GM23338 (cell line): ENCODE data around the gene EDARADD. TPM values are rescaled to one million over a fixed set of nuclear protein-coding genes. Genes with fewer than 3 reads are reported as not detected.

Experiments used
- ATAC-seq: fragments of 200-7000 bp; cut with Tn5 transposase; 3 replicates; pipeline ENCODE4 v1.9.1; 2020
- DNase-seq: peaks from one replicate; pipeline ENCODE4 v3.0.0-alpha.2; 2015; ENCODE audit warnings: low spot score
- H2AFZ ChIP-seq: fragments of 200-600 bp; sonication (generic); 2 replicates; pipeline ENCODE4 v1.8.0; 2016; ENCODE audit warnings: antibody characterized with exemption, mild to moderate bottlenecking, moderate library complexity
- H3F3A ChIP-seq: fragments of 200-600 bp; sonication (generic); replicated peaks from 2 replicates; pipeline ENCODE4 v1.8.0; 2017; ENCODE audit warnings: antibody characterized with exemption, mixed run types, low read depth
- H3K27ac ChIP-seq: fragments of 200-600 bp; sonication (generic); 2 replicates; pipeline ENCODE4 v1.6.1; 2016; ENCODE audit warnings: low read depth
- H3K27me3 ChIP-seq: fragments of 200-600 bp; sonication (generic); 2 replicates; pipeline ENCODE4 v1.8.0; 2016; ENCODE audit warnings: mild to moderate bottlenecking, mixed run types, moderate library complexity; ENCODE audit not compliant: insufficient read depth
- H3K36me3 ChIP-seq: fragments of 200-600 bp; sonication (generic); 2 replicates; pipeline ENCODE4 v1.8.0; 2016; ENCODE audit warnings: mild to moderate bottlenecking; ENCODE audit not compliant: insufficient read depth
- H3K4me1 ChIP-seq: fragments of 200-600 bp; sonication (generic); 2 replicates; pipeline ENCODE4 v1.8.0; 2016; ENCODE audit warnings: mild to moderate bottlenecking, moderate library complexity; ENCODE audit not compliant: insufficient read depth
- H3K4me2 ChIP-seq: fragments of 200-600 bp; sonication (generic); 2 replicates; pipeline ENCODE4 v1.7.1; 2017; ENCODE audit warnings: mixed run types
- H3K4me3 ChIP-seq: fragments of 200-600 bp; sonication (generic); 2 replicates; pipeline ENCODE4 v1.6.1; 2016; ENCODE audit warnings: mixed run types
- H3K79me2 ChIP-seq: fragments of 200-600 bp; sonication (generic); replicated peaks from 2 replicates; pipeline ENCODE4 v1.8.0; 2017; ENCODE audit warnings: mild to moderate bottlenecking; ENCODE audit not compliant: insufficient read depth
- H3K9me2 ChIP-seq: fragments of 200-600 bp; sonication (generic); 2 replicates; pipeline ENCODE4 v1.8.0; 2017; ENCODE audit not compliant: insufficient read depth
- H4K20me1 ChIP-seq: fragments of 200-600 bp; sonication (generic); replicated peaks from 2 replicates; pipeline ENCODE4 v1.8.0; 2017; ENCODE audit warnings: mild to moderate bottlenecking; ENCODE audit not compliant: insufficient read depth
- H3K27ac Mint-ChIP-seq: 2 replicates; pipeline ENCODE4 v1.8.0; 2020; ENCODE audit warnings: inconsistent platforms, mild to moderate bottlenecking, moderate library complexity, mixed read lengths
- H3K27me3 Mint-ChIP-seq: 3 replicates; pipeline ENCODE4 v1.8.0; 2022; ENCODE audit warnings: low read depth, mild to moderate bottlenecking, moderate library complexity, mixed read lengths, inconsistent platforms; ENCODE audit not compliant: insufficient read depth, poor library complexity
- H3K36me3 Mint-ChIP-seq: 3 replicates; pipeline ENCODE4 v1.8.0; 2021; ENCODE audit warnings: low read depth, mild to moderate bottlenecking, inconsistent platforms, moderate library complexity, mixed read lengths
- H3K4me1 Mint-ChIP-seq: 3 replicates; pipeline ENCODE4 v1.8.0; 2020; ENCODE audit warnings: mild to moderate bottlenecking, inconsistent platforms, mixed read lengths
- H3K4me3 Mint-ChIP-seq: 3 replicates; pipeline ENCODE4 v1.8.0; 2021; ENCODE audit warnings: moderate library complexity, mild to moderate bottlenecking, inconsistent platforms, mixed read lengths
- H3K9me3 Mint-ChIP-seq: 3 replicates; pipeline ENCODE4 v1.8.0; 2020; ENCODE audit warnings: moderate library complexity, mild to moderate bottlenecking, inconsistent platforms, mixed read lengths
- CREB1 ChIP-seq: fragments of 250-450 bp; sonication (Bioruptor Pico); IDR thresholded peaks from 2 replicates; pipeline ENCODE4 v1.5.0; 2020; ENCODE audit warnings: low read depth, mild to moderate bottlenecking, moderate library complexity
- CTCF ChIP-seq, 2 experiments: fragments of 200-600 bp in 1 of 2; sonication (generic) in 1 of 2; conservative IDR thresholded peaks; 2 replicates each; pipeline versions ENCODE4 v1.5.1 to v1.6.1; 2016 to 2017; ENCODE audit warnings: antibody characterized with exemption in 2 of 2, low read depth in 2 of 2, mild to moderate bottlenecking in 2 of 2, moderate library complexity in 1 of 2
- ETS1 ChIP-seq: IDR thresholded peaks from 2 replicates; pipeline ENCODE4 v1.6.1; 2016; ENCODE audit warnings: antibody characterized with exemption
- EZH2 ChIP-seq: fragments of 200-600 bp; sonication (generic); IDR thresholded peaks from one replicate; pipeline ENCODE4 v1.8.0; 2017; ENCODE audit warnings: antibody characterized with exemption, mild to moderate bottlenecking, low read depth; ENCODE audit not compliant: unreplicated experiment
- EZH2phosphoT487 ChIP-seq: fragments of 200-600 bp; sonication (generic); IDR thresholded peaks from one replicate; pipeline ENCODE4 v1.8.1; 2018; ENCODE audit warnings: antibody characterized with exemption; ENCODE audit not compliant: unreplicated experiment
- JUNB ChIP-seq: IDR thresholded peaks from one replicate; pipeline ENCODE4 v1.6.1; 2016; ENCODE audit warnings: antibody characterized with exemption; ENCODE audit not compliant: unreplicated experiment
- NANOG ChIP-seq: IDR thresholded peaks from 2 replicates; pipeline ENCODE4 v1.6.1; 2016; ENCODE audit warnings: antibody characterized with exemption, borderline replicate concordance
- POLR2AphosphoS5 ChIP-seq: IDR thresholded peaks from 2 replicates; pipeline ENCODE4 v1.6.1; 2016; ENCODE audit warnings: antibody characterized with exemption, low read depth
- REST ChIP-seq: IDR thresholded peaks from one replicate; pipeline ENCODE4 v1.6.1; 2018; ENCODE audit warnings: antibody characterized with exemption; ENCODE audit not compliant: unreplicated experiment
- STAT1 ChIP-seq: IDR thresholded peaks from one replicate; pipeline ENCODE4 v1.6.1; 2016; ENCODE audit warnings: antibody characterized with exemption; ENCODE audit not compliant: unreplicated experiment
- ZNF114 ChIP-seq: fragments of 250-450 bp; sonication (Bioruptor Pico); IDR thresholded peaks from 2 replicates; pipeline ENCODE4 v1.5.0; 2020; ENCODE audit warnings: mild to moderate bottlenecking, moderate library complexity
- ZNF331 ChIP-seq: fragments of 250-450 bp; sonication (Bioruptor Pico); IDR thresholded peaks from 2 replicates; pipeline ENCODE4 v1.5.0; 2020; ENCODE audit warnings: low read depth, mild to moderate bottlenecking, moderate library complexity
- ZNF462 ChIP-seq: fragments of 250-450 bp; sonication (Bioruptor Pico); IDR thresholded peaks from 2 replicates; pipeline ENCODE4 v1.5.0; 2020; ENCODE audit warnings: mild to moderate bottlenecking, moderate library complexity
- polyA plus RNA-seq: library from polyadenylated mRNA; unstranded; fragments of >200 nt; fragmentation: Nextera tagmentation; extraction: Ambion mirVana; gene quantifications from 2 replicates; pipeline ENCODE4 v1.2.1, GENCODE V29; 2016
- total RNA-seq: library from RNA; depleted of rRNA; stranded (reverse); fragments of >200 nt; shearing (Covaris generic); gene quantifications from 2 replicates; pipeline ENCODE4 v1.2.3, GENCODE V29; 2014

EDARADD gene
- total and polyA plus RNA-seq, 2 experiments from 2014 or later, result 3.7 to 4.4 TPM

- Histone ChIP-seq H4K20me1 (no peaks in the 10 kb centered on the region), H3K4me3 (no peak overlapping the region), H3K36me3 (no peaks in the 10 kb centered on the region), H3K79me2 (no peaks in the 10 kb centered on the region), H3F3A (no peaks in the 10 kb centered on the region), H2AFZ (peak overlapping the region; percentile 74; the same call in 1 of the 2 replicates), H3K27ac (no peak overlapping the region), H3K4me2 (0 out of 2 replicates have a peak overlapping the region, but pooled peaks have one; percentile 38), H3K4me1 (peaks cover 9% of the 10 kb centered on the region), H3K9me2 (no peaks in the 10 kb centered on the region), H3K27me3 (no peaks in the 10 kb centered on the region)
- H3K27ac Mint-ChIP-seq, result no peak overlapping the region
- no peak overlapping the region for H3K4me3 Mint-ChIP-seq
- H3K9me3 Mint-ChIP-seq, result peaks cover 3% of the 10 kb centered on the region; the same call in 1 of the 3 replicates
- no peaks in the 10 kb centered on the region for H3K36me3 Mint-ChIP-seq
- H3K27me3 Mint-ChIP-seq, result peaks cover 4% of the 10 kb centered on the region
- TF ChIP-seq EZH2, result no peak
- no peak for TF ChIP-seq ZNF462 (CRISPR knock-in tag)
- no peak for TF ChIP-seq REST
- no peak for TF ChIP-seq EZH2phosphoT487
- no peak for TF ChIP-seq ZNF331 (CRISPR knock-in tag)
- TF ChIP-seq STAT1, result no peak
- TF ChIP-seq ETS1, result no peak
- TF ChIP-seq ZNF114 (CRISPR knock-in tag), result no peak
- no peak for TF ChIP-seq POLR2AphosphoS5
- no peak for TF ChIP-seq JUNB
- TF ChIP-seq CREB1, result no peak
- no peak for TF ChIP-seq NANOG
- TF ChIP-seq CTCF (conservative IDR thresholded peaks at IDR 0.05; ENCODE audit: low read depth in 2 of 2), result no peak
- ATAC-seq (no peak), DNase-seq (no peak)
- H3K4me1 Mint-ChIP-seq, result peaks cover 14% of the 10 kb centered on the region
Measured at GRCh38 chr1:236494586-236495466, 100.7 kb downstream of the EDARADD start.
